Measurements from ENCODE around the gene FOLR1.

Gene FOLR1

GRCh38 chr11:72234920-72235319, 43.0 kb downstream of the FOLR1 start:
- DNase-seq (ENCODE audit: low read depth) = no peak
- no peak for TF ChIP-seq CTCF (IDR thresholded peaks at IDR 0.05; ENCODE audit: low read length, missing control alignments)
- no peak overlapping the region for H3K4me3 ChIP-seq (replicated peaks; ENCODE audit: low read depth, low read length)

- TF ChIP-seq CTCF (IDR thresholded peaks at IDR 0.05; ENCODE audit: low read length, missing control alignments) = no peak
- H3K4me3 ChIP-seq (replicated peaks; ENCODE audit: low read depth, low read length) = no peak overlapping the region
- DNase-seq (ENCODE audit: low read depth) = no peak
Observed at GRCh38 chr11:72235351-72236057, 43.6 kb downstream of the FOLR1 start.

- H3K4me3 ChIP-seq (replicated peaks; ENCODE audit: low read depth, low read length) = no peak overlapping the region
- TF ChIP-seq CTCF (IDR thresholded peaks at IDR 0.05; ENCODE audit: low read length, missing control alignments) = no peak
- no peak for DNase-seq (ENCODE audit: low read depth)
Observed at GRCh38 chr11:72236083-72236697, 44.2 kb downstream of the FOLR1 start.

GRCh38 chr11:72236774-72237111, 44.8 kb downstream of the FOLR1 start:
- TF ChIP-seq CTCF (IDR thresholded peaks at IDR 0.05; ENCODE audit: low read length, missing control alignments) = no peak
- no peak overlapping the region for H3K4me3 ChIP-seq (replicated peaks; ENCODE audit: low read depth, low read length)
- no peak for DNase-seq (ENCODE audit: low read depth)

GRCh38 chr11:72237112-72237931, 45.4 kb downstream of the FOLR1 start:
- DNase-seq (ENCODE audit: low read depth) = no peak
- no peak for TF ChIP-seq CTCF (IDR thresholded peaks at IDR 0.05; ENCODE audit: low read length, missing control alignments)
- no peak overlapping the region for H3K4me3 ChIP-seq (replicated peaks; ENCODE audit: low read depth, low read length)

- peak; percentile 74 for DNase-seq (ENCODE audit: low read depth)
- TF ChIP-seq CTCF (IDR thresholded peaks at IDR 0.05; ENCODE audit: low read length, missing control alignments) = peak; percentile 78
- H3K4me3 ChIP-seq (replicated peaks; ENCODE audit: low read depth, low read length) = no peak overlapping the region
Observed at GRCh38 chr11:72238040-72238450, 46.1 kb downstream of the FOLR1 start.
